ENCODE results near the gene YWHAE. TPM values are rescaled to one million over a fixed set of nuclear protein-coding genes. Genes with fewer than 3 reads are reported as not detected.
"Not testable (repeated sequence)": the region's sequence is repeated elsewhere in the genome, so short reads cannot be mapped to it uniquely, and the experiment has no call there.

YWHAE gene
- total RNA-seq, 1 experiment from 2014 or later, result 537 TPM

GRCh38 chr17:1391577-1391976 lies 8.4 kb downstream of the YWHAE start:
- ATAC-seq (no peak), DNase-seq (ENCODE audit: low read depth, low spot score) (no peak)
- Histone ChIP-seq H3K27ac (ENCODE audit: low read length) (no peak overlapping the region; the same call in 1 of the 2 replicates), H3K36me3 (ENCODE audit: control insufficient read depth, insufficient read depth, low read length) (no peaks in the 10 kb centered on the region), H3K4me1 (ENCODE audit: control insufficient read depth, insufficient read depth, low read length) (peaks cover 46% of the 10 kb centered on the region), H3K4me3 (ENCODE audit: low read depth in 2 of 2, low read length in 2 of 2) (no peak overlapping the region), H3K9me3 (ENCODE audit: control insufficient read depth, insufficient read depth, low read depth, low read length) (no peaks in the 10 kb centered on the region), H3K27me3 (ENCODE audit: control insufficient read depth, insufficient read depth, low read length) (no peaks in the 10 kb centered on the region)
- ChIA-PET POLR2A (no interaction called here), CTCF (interaction anchor here (0.5 to 1.3 kb wide), 2 partner anchors 20 to 26 kb away, joined by 4 to 6 read pairs; no protein-coding TSS in a partner anchor)
- in situ Hi-C loops (cut with HindIII; ENCODE audit: low pct_unique_long_range_greater_than_20kb, low sequenced_read_pairs), result no loop called here
- intact Hi-C loops (cut with micrococcal nuclease; ENCODE audit: unreplicated experiment), result no loop called here
- TF ChIP-seq CTCF (IDR thresholded peaks at IDR 0.05) (no peak), SIN3A (IDR thresholded peaks at IDR 0.05; ENCODE audit: borderline replicate concordance, insufficient read depth, low read depth, low read length) (no peak), POLR2AphosphoS5 (IDR thresholded peaks at IDR 0.05; ENCODE audit: low read depth, low read length) (no peak), TCF7L2 (IDR thresholded peaks at IDR 0.05; ENCODE audit: low read depth, low read length) (no peak), REST (IDR thresholded peaks at IDR 0.05; ENCODE audit: insufficient read depth in 1 of 2, low read depth in 2 of 2, low read length in 1 of 2) (no peak)
- BruUV-seq (replicated peaks), result no TSS peak

DNA sequence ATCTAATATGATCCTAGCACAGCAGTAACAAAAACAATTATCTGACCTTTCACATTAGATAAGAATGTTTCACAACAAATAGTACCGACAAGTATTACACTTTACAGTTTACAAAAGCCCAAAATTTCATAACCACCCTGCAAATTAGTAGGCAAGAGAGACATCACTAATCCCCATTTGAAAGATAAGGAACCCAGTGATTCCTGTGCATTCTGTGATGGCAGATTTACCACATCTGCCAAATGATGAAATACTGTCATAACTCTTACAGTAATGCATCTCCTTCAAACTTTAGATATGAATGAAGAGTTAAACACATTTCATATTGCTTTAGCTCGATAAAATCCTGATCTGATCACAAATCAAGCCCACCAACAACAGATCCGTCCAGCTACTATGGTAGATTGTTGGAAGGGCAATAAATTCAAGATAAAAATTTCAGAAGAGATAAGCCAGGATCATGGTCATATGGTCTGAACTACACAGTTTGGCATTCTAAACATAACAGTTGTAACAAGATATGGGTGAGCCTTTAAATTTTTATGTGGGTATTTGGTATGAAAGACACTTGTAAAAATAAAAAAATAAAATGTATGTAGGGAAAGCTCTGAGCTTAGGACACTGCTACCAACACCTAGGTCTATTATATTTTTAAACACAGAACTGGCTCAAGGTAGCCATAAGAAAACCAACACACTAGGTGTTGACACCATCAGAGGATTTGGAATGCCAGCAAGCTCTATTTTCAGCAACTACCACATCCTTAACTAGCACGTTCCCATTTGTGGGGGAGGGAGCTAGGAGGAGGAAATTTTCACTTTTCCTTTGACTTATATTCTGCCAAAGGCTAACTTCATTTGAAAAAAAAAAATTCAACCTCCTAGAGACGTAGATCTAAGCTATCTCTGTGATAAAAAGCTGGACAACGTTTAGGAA lies 9.3 kb downstream of the YWHAE start:
- ChIA-PET CTCF (interaction anchor here (0.5 to 1.3 kb wide), 3 partner anchors 19 to 880 kb away, joined by 4 to 6 read pairs (median 4); no protein-coding TSS in a partner anchor), POLR2A (interaction anchor here (0.9 kb wide), 1 partner anchor 29 kb away, joined by 3 read pairs; no protein-coding TSS in a partner anchor)
- Histone ChIP-seq H3K27ac (ENCODE audit: low read length) (peak overlapping the region; percentile 7; the same call in 1 of the 2 replicates), H3K9me3 (ENCODE audit: control insufficient read depth, insufficient read depth, low read depth, low read length) (no peaks in the 10 kb centered on the region), H3K27me3 (ENCODE audit: control insufficient read depth, insufficient read depth, low read length) (no peaks in the 10 kb centered on the region), H3K36me3 (ENCODE audit: control insufficient read depth, insufficient read depth, low read length) (no peaks in the 10 kb centered on the region), H3K4me1 (ENCODE audit: control insufficient read depth, insufficient read depth, low read length) (peaks cover 52% of the 10 kb centered on the region), H3K4me3 (ENCODE audit: low read depth in 2 of 2, low read length in 2 of 2) (no peak overlapping the region)
- ATAC-seq (no peak), DNase-seq (ENCODE audit: low read depth, low spot score) (no peak)
- intact Hi-C loops (cut with micrococcal nuclease; ENCODE audit: unreplicated experiment) (no loop called here), in situ Hi-C loops (cut with HindIII; ENCODE audit: low pct_unique_long_range_greater_than_20kb, low sequenced_read_pairs) (no loop called here)
- no TSS peak for BruUV-seq (replicated peaks)
- TF ChIP-seq REST (IDR thresholded peaks at IDR 0.05; ENCODE audit: insufficient read depth in 1 of 2, low read depth in 2 of 2, low read length in 1 of 2), result no peak
- peak; percentile 15; the same call in 1 of the 2 replicates for TF ChIP-seq TCF7L2 (IDR thresholded peaks at IDR 0.05; ENCODE audit: low read depth, low read length)
- no peak for TF ChIP-seq POLR2AphosphoS5 (IDR thresholded peaks at IDR 0.05; ENCODE audit: low read depth, low read length)
- no peak for TF ChIP-seq SIN3A (IDR thresholded peaks at IDR 0.05; ENCODE audit: borderline replicate concordance, insufficient read depth, low read depth, low read length)

GRCh38 chr17:1387490-1388227 lies 12.4 kb downstream of the YWHAE start:
- in situ Hi-C loops (cut with HindIII; ENCODE audit: low pct_unique_long_range_greater_than_20kb, low sequenced_read_pairs); H3K27me3 ChIP-seq (ENCODE audit: control insufficient read depth, insufficient read depth, low read length); H3K9me3 ChIP-seq (ENCODE audit: control insufficient read depth, insufficient read depth, low read depth, low read length); ATAC-seq; H3K36me3 ChIP-seq (ENCODE audit: control insufficient read depth, insufficient read depth, low read length); POLR2A ChIA-PET; H3K4me3 ChIP-seq (ENCODE audit: low read depth in 2 of 2, low read length in 2 of 2); BruUV-seq (replicated peaks); H3K27ac ChIP-seq (ENCODE audit: low read length); intact Hi-C loops (cut with micrococcal nuclease; ENCODE audit: unreplicated experiment); DNase-seq (ENCODE audit: low read depth, low spot score): not testable (repeated sequence)
- CTCF ChIA-PET, result interaction anchor here (0.7 kb wide), 1 partner anchor 187 kb away, joined by 3 read pairs; no protein-coding TSS in a partner anchor
- peaks cover 45% of the 10 kb centered on the region for H3K4me1 ChIP-seq (ENCODE audit: control insufficient read depth, insufficient read depth, low read length)

Data from Panc1 (cell line).